SK-N-SH (cell line): ENCODE measurements around the gene MCTP2. TPM values are rescaled to one million over a fixed set of nuclear protein-coding genes. Genes with fewer than 3 reads are reported as not detected.

ENCODE experiments used
- CTCF ChIA-PET: fragments of 300-600, 350-600 bp; formaldehyde crosslinking; extraction: SDS; loops from one replicate; lab custom pipeline; 2021; lab: Yijun Ruan, JAX
- POLR2A ChIA-PET: fragments of 350-600 bp; sonication (Branson Sonifier 250); formaldehyde crosslinking; extraction: SDS; loops from one replicate; lab custom pipeline; 2020; ENCODE audit warnings: antibody characterized with exemption, inconsistent platforms; lab: Yijun Ruan, JAX
- DNase-seq: peaks from one replicate; pipeline ENCODE4 v3.0.0; 2012
- H2AFZ ChIP-seq: fragments of 200-600 bp; sonication (generic); 2 replicates; pipeline ENCODE4 v1.8.1; 2016; ENCODE audit warnings: antibody characterized with exemption, mild to moderate bottlenecking, low read depth
- H3F3A ChIP-seq: fragments of 200-600 bp; sonication (generic); replicated peaks from 2 replicates; pipeline ENCODE3; 2016; ENCODE audit warnings: antibody characterized with exemption, mild to moderate bottlenecking; ENCODE audit not compliant: insufficient read depth
- H3K27ac ChIP-seq, 2 experiments: fragments of 200-500 bp in 1 of 2; fragments of 200-600 bp in 1 of 2; sonication (Bioruptor generic) in 1 of 2; sonication (generic), shearing (Covaris generic) in 1 of 2; 2 replicates each; pipeline versions ENCODE4 v1.5.1 to v1.6.1; 2014 to 2016; ENCODE audit warnings: low read depth in 2 of 2, inconsistent platforms in 1 of 2, low read length in 1 of 2, mild to moderate bottlenecking in 1 of 2, mixed read lengths in 1 of 2
- H3K27me3 ChIP-seq: fragments of 200-600 bp; sonication (generic), shearing (Covaris generic); 2 replicates; pipeline ENCODE4 v1.6.1; 2016; ENCODE audit warnings: mixed run types; ENCODE audit not compliant: insufficient read depth
- H3K36me3 ChIP-seq, 2 experiments: fragments of 200-500 bp in 1 of 2; fragments of 200-600 bp in 1 of 2; sonication (Bioruptor generic) in 1 of 2; sonication (generic) in 1 of 2; replicated peaks in 1 of 2; 2 replicates each; pipeline versions ENCODE3 to v1.5.1; 2014 to 2016; ENCODE audit warnings: low read length in 1 of 2, mild to moderate bottlenecking in 1 of 2; ENCODE audit not compliant: insufficient read depth in 2 of 2, control insufficient read depth in 1 of 2
- H3K4me1 ChIP-seq, 2 experiments: fragments of 200-500 bp in 1 of 2; fragments of 200-600 bp in 1 of 2; sonication (Bioruptor generic) in 1 of 2; sonication (generic), shearing (Covaris generic) in 1 of 2; 2 replicates each; pipeline versions ENCODE4 v1.5.1 to v1.6.1; 2014 to 2016; ENCODE audit warnings: low read depth in 1 of 2, low read length in 1 of 2, mixed run types in 1 of 2; ENCODE audit not compliant: insufficient read depth in 2 of 2, control insufficient read depth in 1 of 2
- H3K4me2 ChIP-seq: fragments of 200-600 bp; sonication (generic), shearing (Covaris generic); 2 replicates; pipeline ENCODE4 v1.6.1; 2017; ENCODE audit warnings: mixed run types
- H3K4me3 ChIP-seq, 2 experiments: fragments of 200-500 bp in 1 of 2; fragments of 200-600 bp in 1 of 2; sonication (Bioruptor generic) in 1 of 2; sonication (generic), shearing (Covaris generic) in 1 of 2; 2 replicates each; pipeline versions ENCODE4 v1.5.1 to v1.8.1; 2014 to 2016; ENCODE audit warnings: low read depth in 2 of 2, inconsistent platforms in 1 of 2, low read length in 1 of 2, mild to moderate bottlenecking in 1 of 2, mixed read lengths in 1 of 2, moderate library complexity in 1 of 2
- H3K79me2 ChIP-seq: fragments of 200-600 bp; sonication (generic); 2 replicates; pipeline ENCODE4 v1.8.1; 2017; ENCODE audit warnings: mild to moderate bottlenecking; ENCODE audit not compliant: insufficient read depth
- H3K9ac ChIP-seq: fragments of 200-600 bp; sonication (generic); 2 replicates; pipeline ENCODE4 v1.6.1; 2017; ENCODE audit warnings: mixed run types
- H3K9me2 ChIP-seq: fragments of 200-600 bp; sonication (generic); 2 replicates; pipeline ENCODE4 v1.6.1; 2017; ENCODE audit warnings: mixed run types
- H3K9me3 ChIP-seq: fragments of 200-600 bp; sonication (generic); 2 replicates; pipeline ENCODE4 v1.6.1; 2017; ENCODE audit warnings: mixed run types, mild to moderate bottlenecking, moderate library complexity
- H4K20me1 ChIP-seq: fragments of 200-600 bp; sonication (generic); 2 replicates; pipeline ENCODE4 v1.6.1; 2017; ENCODE audit warnings: mild to moderate bottlenecking, mixed run types; ENCODE audit not compliant: insufficient read depth
- EZH2phosphoT487 ChIP-seq: fragments of 200-600 bp; sonication (generic); IDR thresholded peaks from 2 replicates; pipeline ENCODE4 v1.6.1; 2017; ENCODE audit warnings: low read depth, mixed run types, mild to moderate bottlenecking, antibody characterized with exemption, moderate library complexity, borderline replicate concordance
- FOXJ3 ChIP-seq: sonication (generic); formaldehyde crosslinking; IDR thresholded peaks from 2 replicates; pipeline ENCODE4 v1.5.1; 2020; ENCODE audit warnings: mild to moderate bottlenecking, missing genetic modification reagents
- FOXM1 ChIP-seq: IDR thresholded peaks from 2 replicates; pipeline ENCODE4 v1.4.0; 2012; ENCODE audit warnings: low read depth, mild to moderate bottlenecking
- GATA2 ChIP-seq: sonication (generic); formaldehyde crosslinking; IDR thresholded peaks from 2 replicates; pipeline ENCODE4 v1.5.0; 2020; ENCODE audit warnings: mild to moderate bottlenecking, missing genetic modification reagents
- IRF3 ChIP-seq: fragments of 150-350 bp; IDR thresholded peaks from 2 replicates; pipeline ENCODE4 v1.6.1; 2016; ENCODE audit warnings: mild to moderate bottlenecking, low read depth, low read length
- MEF2A ChIP-seq: IDR thresholded peaks from 2 replicates; pipeline ENCODE4 v1.4.0; 2012; ENCODE audit warnings: low read depth, borderline replicate concordance
- MXI1 ChIP-seq: IDR thresholded peaks from 2 replicates; pipeline ENCODE4 v1.6.1; 2012; ENCODE audit warnings: mild to moderate bottlenecking, low read depth, low read length, improper control_type of control experiment
- NFIC ChIP-seq: IDR thresholded peaks from 2 replicates; pipeline ENCODE4 v1.4.0; 2012; ENCODE audit warnings: borderline replicate concordance
- POLR2AphosphoS5 ChIP-seq: IDR thresholded peaks from 2 replicates; pipeline ENCODE4 v1.6.1; 2012; ENCODE audit warnings: low read depth, low read length
- RCOR1 ChIP-seq: fragments of 150-350 bp; IDR thresholded peaks from 2 replicates; pipeline ENCODE4 v1.6.1; 2017; ENCODE audit warnings: antibody characterized with exemption, low read length
- RXRA ChIP-seq: IDR thresholded peaks from 2 replicates; pipeline ENCODE4 v1.4.0; 2012; ENCODE audit warnings: low read depth, mild to moderate bottlenecking, borderline replicate concordance
- TAF1 ChIP-seq: IDR thresholded peaks from 2 replicates; pipeline ENCODE4 v1.6.1; 2012; ENCODE audit warnings: low read depth, mild to moderate bottlenecking, low read length, moderate library complexity, borderline replicate concordance
- TCF12 ChIP-seq: IDR thresholded peaks from 2 replicates; pipeline ENCODE4 v1.4.0; 2012
- TEAD4 ChIP-seq: IDR thresholded peaks from 2 replicates; pipeline ENCODE4 v1.4.0; 2012; ENCODE audit warnings: mild to moderate bottlenecking, borderline replicate concordance; ENCODE audit not compliant: insufficient read depth
- WGBS: methylation state at CpG from one replicate; pipeline ENCODE4 v1.1.6; 2017; ENCODE audit warnings: low lambda C conversion rate; 5-methylcytosine and 5-hydroxymethylcytosine counted together
- polyA plus RNA-seq, 3 experiments: library from polyadenylated mRNA; depleted of rRNA; stranded (reverse); fragments of >200 nt; gene quantifications; 2 replicates each; pipeline ENCODE4 v1.2.3, GENCODE V29; 2012
- TF ChIP-seq, protein P1 (sequence below): IDR thresholded peaks from 2 replicates; pipeline ENCODE4 v1.4.0; 2012; ENCODE audit warnings: low read depth, borderline replicate concordance

Gene MCTP2
- polyA plus RNA-seq, 1 of the 3 experiments (the other 2 are of a cell fraction) = 0.26 TPM

DNA sequence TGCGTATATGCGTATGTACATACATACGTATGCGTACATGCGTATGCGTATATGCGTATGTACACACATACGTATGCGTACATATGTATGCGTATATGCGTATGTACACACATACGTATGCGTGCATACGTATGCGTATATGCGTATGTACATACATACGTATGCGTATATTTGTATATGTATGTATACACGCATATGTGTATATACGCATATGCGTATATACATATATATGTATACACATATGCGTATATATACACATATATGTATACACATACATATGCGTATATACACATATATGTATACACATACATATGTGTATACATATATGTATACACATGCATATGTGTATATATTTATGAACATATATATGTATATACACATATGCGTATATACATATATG, 12.1 kb downstream of the MCTP2 start:
- no peak for DNase-seq
- WGBS = 96% methylated on average over 24 of the region's 24 CpGs
- POLR2A ChIA-PET = no interaction called here
- Histone ChIP-seq H3K4me3 (no peak overlapping the region), H2AFZ (no peak overlapping the region), H3K9ac (no peak overlapping the region), H3K4me1 (no peaks in the 10 kb centered on the region; a peak in 1 of 4 replicates), H3K27ac (no peak overlapping the region), H3K27me3 (no peaks in the 10 kb centered on the region), H3K4me2 (no peak overlapping the region), H4K20me1 (no peaks in the 10 kb centered on the region), H3K79me2 (no peaks in the 10 kb centered on the region), H3K9me3 (no peaks in the 10 kb centered on the region), H3K36me3 (no peaks in the 10 kb centered on the region), H3K9me2 (no peaks in the 10 kb centered on the region), H3F3A (peaks cover 14% of the 10 kb centered on the region)
- CTCF ChIA-PET = no interaction called here
- TF ChIP-seq EZH2phosphoT487 (no peak), RXRA (no peak)

DNA sequence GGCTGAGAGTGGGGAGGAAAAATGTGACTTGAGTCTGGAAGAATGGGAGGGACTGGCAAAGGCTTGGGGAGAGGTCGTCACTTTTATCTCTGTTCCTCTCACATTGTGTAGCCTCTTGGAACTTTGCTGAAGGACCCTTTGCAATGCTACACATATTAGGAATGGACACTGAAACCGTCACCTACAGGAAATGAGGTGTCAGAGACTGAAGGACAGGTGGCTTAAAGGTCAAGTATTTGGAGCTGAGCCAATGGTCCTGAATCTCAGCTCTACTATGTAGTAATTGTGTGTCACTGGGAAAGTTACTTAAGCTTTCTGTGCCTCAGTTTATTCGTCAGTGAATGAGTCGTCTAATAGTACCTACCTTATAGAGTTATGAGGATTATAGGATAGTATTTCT, 14.7 kb downstream of the MCTP2 start:
- no peaks in the 10 kb centered on the region; a peak in 2 of 4 replicates for H3K4me1 ChIP-seq
- H3K36me3 ChIP-seq = no peaks in the 10 kb centered on the region
- H3K4me2 ChIP-seq = no peak overlapping the region
- 45% methylated on average over 4 of the region's 4 CpGs for WGBS
- H2AFZ ChIP-seq = no peak overlapping the region
- no peaks in the 10 kb centered on the region for H4K20me1 ChIP-seq
- H3K27me3 ChIP-seq = no peaks in the 10 kb centered on the region
- H3K9me2 ChIP-seq = no peaks in the 10 kb centered on the region
- no peak overlapping the region for H3K4me3 ChIP-seq
- H3K9me3 ChIP-seq = no peaks in the 10 kb centered on the region
- H3F3A ChIP-seq = peaks cover 14% of the 10 kb centered on the region
- TF ChIP-seq MEF2A (no peak), MXI1 (no peak), FOXJ3 (no peak), RCOR1 (no peak), TAF1 (no peak), TCF12 (no peak), GATA2 (no peak), FOXM1 (no peak), IRF3 (no peak), NFIC (no peak), TEAD4 (no peak), POLR2AphosphoS5 (no peak), RXRA (no peak)
- TF ChIP-seq, protein P1, sequence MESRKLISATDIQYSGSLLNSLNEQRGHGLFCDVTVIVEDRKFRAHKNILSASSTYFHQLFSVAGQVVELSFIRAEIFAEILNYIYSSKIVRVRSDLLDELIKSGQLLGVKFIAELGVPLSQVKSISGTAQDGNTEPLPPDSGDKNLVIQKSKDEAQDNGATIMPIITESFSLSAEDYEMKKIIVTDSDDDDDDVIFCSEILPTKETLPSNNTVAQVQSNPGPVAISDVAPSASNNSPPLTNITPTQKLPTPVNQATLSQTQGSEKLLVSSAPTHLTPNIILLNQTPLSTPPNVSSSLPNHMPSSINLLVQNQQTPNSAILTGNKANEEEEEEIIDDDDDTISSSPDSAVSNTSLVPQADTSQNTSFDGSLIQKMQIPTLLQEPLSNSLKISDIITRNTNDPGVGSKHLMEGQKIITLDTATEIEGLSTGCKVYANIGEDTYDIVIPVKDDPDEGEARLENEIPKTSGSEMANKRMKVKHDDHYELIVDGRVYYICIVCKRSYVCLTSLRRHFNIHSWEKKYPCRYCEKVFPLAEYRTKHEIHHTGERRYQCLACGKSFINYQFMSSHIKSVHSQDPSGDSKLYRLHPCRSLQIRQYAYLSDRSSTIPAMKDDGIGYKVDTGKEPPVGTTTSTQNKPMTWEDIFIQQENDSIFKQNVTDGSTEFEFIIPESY = no peak
- H3K9ac ChIP-seq = no peak overlapping the region
- no peak overlapping the region for H3K27ac ChIP-seq
- ChIA-PET POLR2A (no interaction called here), CTCF (interaction anchor here (1.0 kb wide), 1 partner anchor 22 kb away, joined by 4 read pairs; no protein-coding TSS in a partner anchor)
- DNase-seq = no peak
- H3K79me2 ChIP-seq = no peaks in the 10 kb centered on the region
